ENCODE results near the gene PLPPR3.

GRCh38 chr19:831407-832369 is 9.9 kb upstream of the PLPPR3 start:
- TF ChIP-seq CTCF (IDR thresholded peaks at IDR 0.05; ENCODE audit: insufficient read depth, low read length, poor library complexity, severe bottlenecking) (no peak), EZH2phosphoT487 (conservative IDR thresholded peaks at IDR 0.05; ENCODE audit: low read length) (no peak)

Data from SU-DHL-6 (cell line).